GM12801 (cell line): Measurements from ENCODE around the gene SCP2D1.

Source experiments
- CTCF ChIP-seq: IDR thresholded peaks from one replicate; pipeline ENCODE4 v1.5.1; 2011; ENCODE audit warnings: control low read depth; ENCODE audit not compliant: insufficient read length; ENCODE audit errors: extremely low read depth

SCP2D1 gene

DNA sequence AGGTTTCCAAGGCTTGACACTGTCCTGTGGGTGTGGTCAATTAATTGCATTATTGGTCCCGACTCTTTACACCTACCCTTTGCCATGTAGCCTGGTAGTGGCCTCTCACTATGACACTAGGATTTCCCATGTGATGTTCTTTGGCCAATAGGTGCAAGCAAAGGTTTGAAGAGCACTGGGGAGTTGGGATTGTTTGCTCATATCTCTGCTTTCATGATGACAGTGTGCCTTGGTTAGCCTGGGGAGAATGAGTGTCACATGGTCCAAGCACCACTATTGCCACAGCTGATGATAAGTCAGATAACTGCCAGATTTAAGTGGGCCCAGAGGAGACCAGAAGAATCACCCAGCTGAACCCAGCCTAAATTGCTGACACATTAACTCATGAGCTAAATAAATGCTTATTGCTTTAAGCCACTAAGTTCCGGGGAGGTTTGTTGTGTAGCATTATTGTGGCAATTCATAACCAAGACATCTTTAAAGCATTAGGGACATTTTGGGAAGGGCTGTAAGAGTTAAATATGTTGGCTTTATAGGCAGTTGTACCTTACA, 17.2 kb upstream of the SCP2D1 start:
- no peak for TF ChIP-seq CTCF

DNA sequence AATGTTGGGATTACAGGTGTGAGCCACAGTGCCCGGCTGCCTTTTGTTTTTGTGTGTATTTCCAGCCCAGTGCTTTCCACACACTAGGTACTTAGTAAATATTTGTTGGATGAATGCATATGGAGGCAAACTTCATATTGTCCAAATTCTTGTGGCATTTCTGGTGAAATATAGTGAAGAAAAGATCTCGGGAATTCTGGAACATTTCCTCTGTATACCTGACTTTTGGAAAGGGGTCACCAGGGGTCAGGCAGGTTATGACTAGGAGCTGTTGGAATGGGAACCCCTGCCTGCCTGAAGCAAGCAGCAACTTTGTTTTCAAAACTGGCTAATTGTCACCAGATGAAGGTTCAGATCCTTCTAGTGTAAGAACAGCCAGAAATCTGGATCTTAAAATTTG, 12.1 kb upstream of the SCP2D1 start:
- TF ChIP-seq CTCF = no peak

- TF ChIP-seq CTCF = no peak
These were observed 11.5 kb upstream of the SCP2D1 start for GRCh38 chr20:18802012-18802634.

GRCh38 chr20:18805881-18806280, 7.7 kb upstream of the SCP2D1 start:
- no peak for TF ChIP-seq CTCF

DNA sequence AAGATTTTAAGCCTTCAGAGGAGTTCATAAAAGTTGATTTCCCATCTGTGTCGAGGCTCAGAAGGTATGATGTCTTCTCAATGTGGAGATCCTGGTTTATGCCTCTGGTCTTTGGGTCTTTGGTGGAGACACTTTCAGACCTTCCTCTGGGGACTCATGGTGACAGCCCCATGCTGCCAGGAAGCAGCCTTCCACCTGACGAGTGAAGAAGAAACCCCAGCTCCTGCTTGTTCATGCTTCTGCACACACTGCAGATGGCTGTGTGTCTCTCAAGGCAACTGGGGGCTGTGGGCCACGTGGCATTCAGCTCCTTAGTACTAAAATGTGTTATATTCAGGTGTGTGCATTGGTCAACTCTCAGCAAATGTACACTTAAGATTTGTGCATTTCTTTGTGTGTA, 4.9 kb upstream of the SCP2D1 start:
- no peak for TF ChIP-seq CTCF

DNA sequence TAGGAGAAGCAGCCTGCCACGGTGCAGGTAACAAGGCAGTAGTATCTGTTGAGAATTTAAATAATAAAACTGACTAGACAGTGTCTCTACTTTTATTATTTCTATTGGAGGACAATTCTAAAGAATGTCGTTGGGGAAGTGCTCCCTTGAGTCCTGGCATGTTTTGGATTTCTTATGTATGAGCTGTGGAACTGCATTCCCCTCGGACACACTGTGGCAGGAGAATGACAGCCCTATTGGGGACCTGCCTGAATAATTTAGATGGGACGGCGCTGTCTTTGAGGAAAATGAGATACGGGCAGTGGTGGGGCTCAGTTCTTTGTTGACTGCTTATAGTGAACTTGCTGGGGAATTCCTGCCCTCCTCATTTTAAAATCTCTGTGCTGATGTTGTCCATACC, 2.4 kb upstream of the SCP2D1 start:
- no peak for TF ChIP-seq CTCF

GRCh38 chr20:18811904-18812303, 1.7 kb upstream of the SCP2D1 start:
- TF ChIP-seq CTCF = no peak
